HCT116 (cell line): Measurements from ENCODE around the gene OLA1.

ENCODE experiments used
- CEBPB ChIP-seq: IDR thresholded peaks from 2 replicates; pipeline ENCODE4 v1.6.1; 2012; ENCODE audit warnings: low read depth
- EZH2 ChIP-seq: fragments of 200-600 bp; sonication (generic); IDR thresholded peaks from 2 replicates; pipeline ENCODE4 v1.6.1; 2017; ENCODE audit warnings: antibody characterized with exemption, mixed run types
- JUND ChIP-seq: IDR thresholded peaks from 2 replicates; pipeline ENCODE4 v1.6.1; 2012
- POLR2A ChIP-seq: IDR thresholded peaks from 2 replicates; pipeline ENCODE4 v1.7.0; 2011; ENCODE audit warnings: borderline replicate concordance; ENCODE audit not compliant: insufficient read depth, insufficient read length; ENCODE audit errors: extremely low read depth
- POLR2AphosphoS5 ChIP-seq: IDR thresholded peaks from 2 replicates; pipeline ENCODE4 v1.6.1; 2011; ENCODE audit warnings: mild to moderate bottlenecking, low read depth, low read length, moderate library complexity
- RAD21 ChIP-seq: IDR thresholded peaks from 2 replicates; pipeline ENCODE4 v1.6.1; 2012; ENCODE audit warnings: low read depth, mild to moderate bottlenecking
- TF ChIP-seq, protein P1 (sequence below), 3 experiments: fragments of 200-600 bp in 1 of 3; sonication (generic) in 1 of 3; IDR thresholded peaks in 2 of 3; conservative IDR thresholded peaks in 1 of 3; 2 replicates each; pipeline ENCODE4 v1.5.1; 2012 to 2017; ENCODE audit warnings: low read depth in 2 of 3, low read length in 2 of 3, antibody characterized with exemption in 1 of 3, borderline replicate concordance in 1 of 3, control low read depth in 1 of 3, mild to moderate bottlenecking in 1 of 3, mixed read lengths in 1 of 3, mixed run types in 1 of 3, moderate library complexity in 1 of 3; ENCODE audit not compliant: insufficient read depth in 1 of 3

DNA sequence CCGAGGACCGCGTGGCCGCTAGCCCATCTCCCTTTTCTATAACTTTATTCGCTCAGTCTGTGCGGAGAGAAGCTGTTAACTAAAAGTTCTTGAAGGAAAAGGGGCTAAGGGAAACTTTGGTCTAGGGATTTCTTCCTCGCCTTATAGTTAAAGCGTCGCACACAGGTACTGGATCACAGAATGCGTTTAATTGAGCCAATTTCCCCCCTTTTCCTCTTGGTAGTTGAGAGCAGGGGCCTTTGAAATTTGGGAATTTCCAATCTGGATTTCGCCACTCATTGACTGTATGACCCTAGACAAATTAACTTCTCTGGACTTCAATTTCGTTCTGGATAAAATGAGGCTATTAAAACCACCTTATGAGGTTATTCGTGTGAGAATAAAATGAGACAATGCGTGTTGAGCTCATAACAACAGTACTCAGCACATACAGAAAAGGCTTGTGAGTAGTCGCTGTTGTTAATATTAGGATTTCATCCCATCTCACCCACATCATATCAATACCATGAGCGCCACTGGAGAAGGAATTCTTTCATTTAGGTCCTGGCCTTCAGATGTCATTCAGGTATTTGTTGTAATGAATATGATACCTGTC, 763 bp upstream of the OLA1 start:
- TF ChIP-seq EZH2 = no peak
- TF ChIP-seq, protein P1, sequence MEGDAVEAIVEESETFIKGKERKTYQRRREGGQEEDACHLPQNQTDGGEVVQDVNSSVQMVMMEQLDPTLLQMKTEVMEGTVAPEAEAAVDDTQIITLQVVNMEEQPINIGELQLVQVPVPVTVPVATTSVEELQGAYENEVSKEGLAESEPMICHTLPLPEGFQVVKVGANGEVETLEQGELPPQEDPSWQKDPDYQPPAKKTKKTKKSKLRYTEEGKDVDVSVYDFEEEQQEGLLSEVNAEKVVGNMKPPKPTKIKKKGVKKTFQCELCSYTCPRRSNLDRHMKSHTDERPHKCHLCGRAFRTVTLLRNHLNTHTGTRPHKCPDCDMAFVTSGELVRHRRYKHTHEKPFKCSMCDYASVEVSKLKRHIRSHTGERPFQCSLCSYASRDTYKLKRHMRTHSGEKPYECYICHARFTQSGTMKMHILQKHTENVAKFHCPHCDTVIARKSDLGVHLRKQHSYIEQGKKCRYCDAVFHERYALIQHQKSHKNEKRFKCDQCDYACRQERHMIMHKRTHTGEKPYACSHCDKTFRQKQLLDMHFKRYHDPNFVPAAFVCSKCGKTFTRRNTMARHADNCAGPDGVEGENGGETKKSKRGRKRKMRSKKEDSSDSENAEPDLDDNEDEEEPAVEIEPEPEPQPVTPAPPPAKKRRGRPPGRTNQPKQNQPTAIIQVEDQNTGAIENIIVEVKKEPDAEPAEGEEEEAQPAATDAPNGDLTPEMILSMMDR (IDR thresholded peaks at IDR 0.05 in 2 of 3, conservative IDR thresholded peaks at IDR 0.05 in 1 of 3; ENCODE audit: borderline replicate concordance in 1 of 3, insufficient read depth in 1 of 3, low read depth in 2 of 3, low read length in 2 of 3) = no peak
- TF ChIP-seq POLR2A = no peak
- TF ChIP-seq POLR2AphosphoS5 = no peak
- TF ChIP-seq JUND = no peak
- no peak for TF ChIP-seq CEBPB
- no peak for TF ChIP-seq RAD21
